Measurements from ENCODE around the gene APOA5. TPM values are rescaled to one million over a fixed set of nuclear protein-coding genes. Genes with fewer than 3 reads are reported as not detected.

The APOA5 gene
- total and polyA plus RNA-seq, 2 of the 13 experiments (the other 11 are each of a cell fraction or from before 2014, with no cell fraction given) = 44.0 to 49.1 TPM

- no peak for TF ChIP-seq IRX3 (CRISPR knock-in tag; IDR thresholded peaks at IDR 0.05; ENCODE audit: borderline replicate concordance, low read depth)
- TF ChIP-seq ZNF616 (CRISPR knock-in tag; IDR thresholded peaks at IDR 0.05; ENCODE audit: low read depth) = 0 out of 2 replicates have a peak, but pooled peaks have one; percentile 11
- Histone ChIP-seq H3K4me2 (ENCODE audit: low read depth, low read length) (peak overlapping the region; percentile 99), H3K4me3 (replicated peaks in 1 of 3; ENCODE audit: insufficient read depth in 1 of 3, low read depth in 2 of 3, low read length in 3 of 3) (peak overlapping the region; percentile 79 to 90 (median 86)), H3K27me3 (ENCODE audit: control insufficient read depth in 1 of 2, insufficient read depth in 2 of 2, low read length in 2 of 2) (no peaks in the 10 kb centered on the region; a peak in 1 of 5 replicates), H3K36me3 (replicated peaks in 1 of 2; ENCODE audit: control insufficient read depth in 1 of 2, insufficient read depth in 2 of 2, low read length in 2 of 2) (peaks cover 20 to 48% of the 10 kb centered on the region in 2 experiments), H2AFZ (ENCODE audit: low read length) (no peak overlapping the region), H3K9me3 (ENCODE audit: low read length) (no peaks in the 10 kb centered on the region), H3K9ac (ENCODE audit: insufficient read depth, low read depth, low read length) (peak overlapping the region; percentile 84), H3K4me1 (ENCODE audit: insufficient read depth, low read length) (peaks cover 49% of the 10 kb centered on the region), H3K79me2 (ENCODE audit: insufficient read depth, low read length) (peaks cover 34% of the 10 kb centered on the region), H3K27ac (ENCODE audit: extremely low read length, insufficient read depth, low read length) (no peak overlapping the region), H4K20me1 (ENCODE audit: insufficient read depth, low read length) (no peaks in the 10 kb centered on the region)
- FAIRE-seq (no peak), ATAC-seq (no peak), DNase-seq (ENCODE audit: low spot score) (no peak)
- intact Hi-C loops (cut with micrococcal nuclease; ENCODE audit: unreplicated experiment) = no loop called here
- in situ Hi-C loops (cut with HindIII; ENCODE audit: extremely low pct_ligation_motif_present, low pct_unique_long_range_greater_than_20kb) = no loop called here
- ChIA-PET CTCF (ENCODE audit: low intra/inter-chr PET ratio, low total read pairs) (no interaction called here), POLR2A (interaction anchor here (1.1 to 17.3 kb wide), 6 partner anchors 12 to 53 kb away, joined by 3 to 1365 read pairs (median 42); partner anchors contain the start of genes APOA1, APOA4, APOC3 and BUD13)
- 61% methylated on average over 5 of the region's 5 CpGs for WGBS (ENCODE audit: low lambda C conversion rate)
- TSS peak; percentile 35 for BruUV-seq (replicated peaks)
Observed at GRCh38 chr11:116786966-116787365, 4.7 kb downstream of the APOA5 start.

GRCh38 chr11:116786326-116786725, 5.4 kb downstream of the APOA5 start:
- 100% methylated on average over 2 of the region's 2 CpGs for WGBS (ENCODE audit: low lambda C conversion rate)
- Histone ChIP-seq H3K36me3 (replicated peaks in 1 of 2; ENCODE audit: control insufficient read depth in 1 of 2, insufficient read depth in 2 of 2, low read length in 2 of 2) (peaks cover 21 to 52% of the 10 kb centered on the region in 2 experiments), H3K4me1 (ENCODE audit: insufficient read depth, low read length) (peaks cover 43% of the 10 kb centered on the region), H3K4me2 (ENCODE audit: low read depth, low read length) (peak overlapping the region; percentile 99; the same call in 1 of the 2 replicates), H3K9me3 (ENCODE audit: low read length) (no peaks in the 10 kb centered on the region), H3K4me3 (replicated peaks in 1 of 3; ENCODE audit: insufficient read depth in 1 of 3, low read depth in 2 of 3, low read length in 3 of 3) (no peak overlapping the region), H3K9ac (ENCODE audit: insufficient read depth, low read depth, low read length) (0 out of 2 replicates have a peak overlapping the region, but pooled peaks have one; percentile 84), H3K79me2 (ENCODE audit: insufficient read depth, low read length) (peaks cover 28% of the 10 kb centered on the region), H4K20me1 (ENCODE audit: insufficient read depth, low read length) (no peaks in the 10 kb centered on the region), H3K27ac (ENCODE audit: extremely low read length, insufficient read depth, low read length) (no peak overlapping the region), H2AFZ (ENCODE audit: low read length) (no peak overlapping the region), H3K27me3 (ENCODE audit: control insufficient read depth in 1 of 2, insufficient read depth in 2 of 2, low read length in 2 of 2) (no peaks in the 10 kb centered on the region; a peak in 1 of 5 replicates)
- BruUV-seq (replicated peaks) = no TSS peak
- FAIRE-seq (no peak), DNase-seq (ENCODE audit: low spot score) (no peak), ATAC-seq (no peak)
- in situ Hi-C loops (cut with HindIII; ENCODE audit: extremely low pct_ligation_motif_present, low pct_unique_long_range_greater_than_20kb) = no loop called here
- intact Hi-C loops (cut with micrococcal nuclease; ENCODE audit: unreplicated experiment) = no loop called here
- ChIA-PET POLR2A (interaction anchor here (2.1 to 17.3 kb wide), 4 partner anchors 11 to 53 kb away, joined by 7 to 1365 read pairs (median 184); partner anchors contain the start of genes APOA1, APOA4, APOC3 and BUD13), CTCF (ENCODE audit: low intra/inter-chr PET ratio, low total read pairs) (no interaction called here)
- TF ChIP-seq ZNF451 (CRISPR knock-in tag; IDR thresholded peaks at IDR 0.05) = no peak
- TF ChIP-seq SNAPC5 (CRISPR knock-in tag; IDR thresholded peaks at IDR 0.05; ENCODE audit: borderline replicate concordance) = no peak
- no peak for TF ChIP-seq RARG (CRISPR knock-in tag; IDR thresholded peaks at IDR 0.05; ENCODE audit: low read depth)
- TF ChIP-seq MEIS2 (CRISPR knock-in tag; IDR thresholded peaks at IDR 0.05) = no peak
- TF ChIP-seq CAMTA2 (CRISPR knock-in tag; IDR thresholded peaks at IDR 0.05; ENCODE audit: borderline replicate concordance) = no peak
- TF ChIP-seq BORCS8-MEF2B (CRISPR knock-in tag; IDR thresholded peaks at IDR 0.05) = no peak
- no peak for TF ChIP-seq RFX1 (IDR thresholded peaks at IDR 0.05)
- no peak for TF ChIP-seq HMGXB3 (CRISPR knock-in tag; IDR thresholded peaks at IDR 0.05; ENCODE audit: borderline replicate concordance)
- no peak for TF ChIP-seq STAT5B (CRISPR knock-in tag; IDR thresholded peaks at IDR 0.05)

Measured in HepG2 (cell line).